Measurements from ENCODE around the gene MAPRE3. TPM values are rescaled to one million over a fixed set of nuclear protein-coding genes. Genes with fewer than 3 reads are reported as not detected.

The MAPRE3 gene
- polyA plus RNA-seq, 3 donors = 12.6 to 44.6 (median 23.8) TPM

DNA sequence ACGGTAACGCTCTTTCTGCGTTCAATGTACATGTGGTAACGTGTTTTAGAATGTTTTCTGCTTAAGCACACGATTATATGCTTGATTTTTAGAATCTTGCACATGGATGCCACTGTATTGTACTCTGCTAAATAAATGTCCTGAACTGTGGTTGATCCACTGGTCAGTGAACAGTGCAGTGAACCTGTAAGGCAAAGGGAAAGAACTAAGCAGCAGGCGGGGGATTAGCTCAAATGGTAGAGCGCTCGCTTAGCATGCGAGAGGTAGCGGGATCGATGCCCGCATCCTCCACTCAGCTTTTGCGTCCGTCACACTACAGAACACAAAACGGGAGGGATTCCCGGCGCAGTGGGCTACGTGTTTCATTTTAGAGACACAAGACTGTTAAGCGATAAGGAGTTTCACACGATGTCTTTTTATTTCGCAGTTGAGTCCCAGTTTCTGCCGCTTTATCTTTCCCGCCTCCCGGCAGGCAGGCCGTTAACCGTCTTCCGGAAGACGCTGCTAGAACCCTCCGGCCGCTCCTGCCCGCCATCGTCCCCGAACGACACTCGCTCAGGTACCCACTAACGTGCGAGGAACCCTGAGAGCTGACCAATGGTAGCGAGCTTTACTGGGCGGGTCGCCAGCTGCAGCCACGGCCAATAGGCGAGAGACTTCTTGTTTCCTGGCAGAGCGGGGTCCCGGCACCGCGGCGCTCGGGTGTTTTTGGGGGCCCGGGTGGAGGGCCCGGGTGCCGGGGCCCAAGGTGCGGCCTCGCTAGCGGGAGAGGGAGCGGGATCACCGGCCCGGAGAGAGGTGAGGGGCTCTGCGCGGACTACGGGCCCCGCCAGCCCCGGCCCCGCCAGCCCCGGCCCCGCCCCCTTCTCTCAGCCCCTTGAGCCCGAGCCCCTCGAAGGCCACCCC, 80.8 kb downstream of the MAPRE3 start, which contains the start of gene AGBL5:
Gene AGBL5 (plus strand): TSS at position 673 of the 906 bp plus-strand sequence. CDS start 1,291 bp downstream, outside the sequence.
- peak within 1 kb of the TSS; percentile 34 for H3K27ac ChIP-seq (ENCODE audit: low read depth, low read length)
- 0% methylated on average over 63 to 67 of the region's 67 CpGs for WGBS, 3 donors

DNA sequence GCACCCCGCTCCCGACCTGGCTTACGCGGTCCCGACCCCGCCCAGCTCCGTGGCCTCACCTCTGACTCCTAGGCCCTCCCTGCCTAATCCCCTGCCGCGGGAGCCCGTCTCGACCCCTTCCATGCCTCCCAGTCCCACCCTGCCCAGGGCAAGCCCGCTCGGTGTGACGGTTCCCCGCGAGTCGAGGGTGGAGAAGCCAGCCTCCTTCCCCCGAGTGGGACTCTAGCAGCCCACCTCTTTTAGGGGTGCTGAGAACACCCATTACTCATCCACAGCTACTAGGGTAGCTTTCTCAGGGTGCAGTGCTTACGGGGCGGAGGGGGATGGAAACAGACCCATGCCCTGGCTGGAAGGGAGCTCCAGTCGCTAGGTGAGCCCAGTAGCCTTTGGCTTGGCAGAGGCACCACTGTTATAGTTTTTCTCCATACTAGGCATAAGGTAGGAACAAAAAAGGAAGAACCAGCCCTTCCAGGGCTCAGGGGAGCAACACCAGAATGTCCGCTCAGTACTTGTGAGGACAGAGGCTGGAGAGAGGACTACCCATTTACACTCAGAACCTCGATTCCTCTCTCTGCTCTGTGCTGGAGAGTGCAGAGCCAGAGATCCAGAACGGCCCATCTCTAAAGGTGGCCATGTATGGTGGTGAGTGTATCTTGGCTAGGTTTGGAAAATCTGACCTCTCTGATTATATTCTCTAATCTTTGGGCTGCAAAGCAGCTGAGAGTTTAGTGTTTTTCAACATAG, 81.6 kb downstream of the MAPRE3 start:
- H3K27ac ChIP-seq (ENCODE audit: low read depth, low read length) = no peak overlapping the region
- WGBS, 3 donors = 3 to 6% (median 6%) methylated on average over 17 to 24 of the region's 24 CpGs

DNA sequence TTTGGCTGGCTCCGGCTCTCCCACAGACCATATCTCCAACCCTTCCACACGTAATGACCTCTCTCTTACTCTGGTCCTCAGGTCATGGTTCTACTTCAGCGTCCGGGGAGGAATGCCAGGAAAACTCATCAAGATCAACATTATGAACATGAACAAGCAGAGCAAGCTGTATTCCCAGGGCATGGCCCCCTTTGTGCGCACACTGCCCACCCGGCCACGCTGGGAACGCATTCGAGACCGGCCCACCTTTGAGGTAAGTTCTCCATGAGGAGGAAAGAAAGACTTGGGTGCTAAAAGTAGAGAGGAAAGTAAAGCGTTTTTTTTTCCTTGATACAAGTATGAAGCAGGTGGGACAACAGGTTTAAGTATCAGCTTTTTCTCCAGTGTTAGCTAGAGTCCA, 82.9 kb downstream of the MAPRE3 start:
- H3K27ac ChIP-seq (ENCODE audit: low read depth, low read length) = no peak overlapping the region
- 87 to 91% (median 88%) methylated on average over 11 of the region's 11 CpGs for WGBS, 3 donors

DNA sequence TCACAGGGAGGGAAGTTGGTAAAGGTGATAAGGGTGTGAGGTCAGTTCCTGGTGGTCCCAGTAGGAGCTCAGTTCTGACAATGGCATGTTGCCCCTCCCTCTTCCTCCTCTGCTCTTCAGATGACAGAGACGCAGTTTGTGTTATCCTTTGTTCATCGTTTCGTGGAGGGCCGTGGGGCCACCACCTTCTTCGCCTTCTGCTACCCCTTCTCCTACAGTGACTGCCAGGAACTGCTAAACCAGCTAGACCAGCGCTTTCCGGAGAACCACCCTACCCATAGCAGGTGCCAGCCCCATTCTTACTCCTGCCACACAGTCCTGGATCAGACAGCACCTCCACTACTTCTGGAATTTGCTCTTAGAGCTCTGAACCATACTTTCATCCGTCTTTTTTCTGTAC, 83.3 kb downstream of the MAPRE3 start:
- WGBS, 3 donors = 84 to 94% (median 91%) methylated on average over 8 of the region's 8 CpGs
- H3K27ac ChIP-seq (ENCODE audit: low read depth, low read length) = no peak overlapping the region

DNA sequence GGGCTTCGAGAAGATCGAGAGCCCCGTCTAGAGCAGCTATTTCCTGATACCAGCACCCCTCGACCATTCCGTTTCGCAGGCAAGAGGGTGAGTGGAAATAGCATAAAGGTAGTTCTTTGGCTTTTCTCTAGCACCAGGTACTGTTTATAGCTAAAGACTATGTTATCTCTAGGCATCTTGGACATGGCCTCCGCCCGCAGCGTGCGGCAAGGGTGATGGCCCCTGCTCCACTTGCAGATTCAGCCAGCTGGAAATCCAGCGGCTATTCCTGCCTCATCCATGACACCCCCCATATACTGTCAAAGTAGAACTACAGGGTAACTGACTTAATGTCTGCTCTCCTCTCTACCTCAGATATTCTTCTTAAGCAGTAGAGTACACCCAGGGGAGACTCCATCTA, 84.3 kb downstream of the MAPRE3 start:
- H3K27ac ChIP-seq (ENCODE audit: low read depth, low read length) = no peak overlapping the region
- 95% methylated on average over 11 of the region's 11 CpGs for WGBS, 3 donors

DNA sequence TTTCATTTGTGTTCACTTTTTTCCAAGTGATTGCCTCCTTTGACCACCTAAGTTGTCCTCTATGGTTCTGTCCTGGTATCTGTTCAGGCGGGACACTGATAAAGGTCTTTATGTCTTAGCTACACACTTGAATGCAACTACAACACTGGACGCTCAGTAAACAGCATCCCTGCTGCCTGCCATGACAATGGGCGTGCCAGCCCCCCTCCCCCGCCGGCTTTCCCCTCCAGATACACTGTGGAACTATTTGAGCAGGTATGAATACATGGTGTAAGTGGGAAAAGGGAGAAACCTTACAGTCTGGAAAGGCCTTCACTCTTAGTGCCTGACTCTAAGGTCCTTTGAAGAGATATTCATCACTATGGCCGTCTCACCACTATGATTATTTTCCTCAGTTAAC, 86.7 kb downstream of the MAPRE3 start:
- WGBS, 3 donors = 91 to 95% (median 95%) methylated on average over 6 of the region's 6 CpGs
- no peak overlapping the region for H3K27ac ChIP-seq (ENCODE audit: low read depth, low read length)

DNA sequence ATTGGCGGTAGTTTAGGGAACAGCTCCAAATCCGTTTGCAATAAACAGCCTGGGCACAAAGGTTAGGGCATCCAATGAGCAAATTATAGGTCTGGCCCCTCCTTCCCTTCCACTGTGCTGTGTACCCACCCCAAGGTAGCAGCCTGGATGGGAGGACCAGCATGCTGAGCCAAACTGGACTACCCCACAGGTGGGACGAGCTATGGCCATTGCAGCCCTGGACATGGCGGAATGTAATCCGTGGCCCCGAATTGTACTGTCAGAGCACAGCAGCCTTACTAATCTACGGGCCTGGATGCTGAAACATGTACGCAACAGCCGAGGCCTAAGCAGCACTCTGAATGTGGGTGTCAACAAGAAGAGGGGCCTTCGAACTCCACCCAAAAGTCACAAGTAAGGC, 87.8 kb downstream of the MAPRE3 start:
- no peak overlapping the region for H3K27ac ChIP-seq (ENCODE audit: low read depth, low read length)
- 94 to 95% (median 94%) methylated on average over 10 of the region's 10 CpGs for WGBS, 3 donors

DNA sequence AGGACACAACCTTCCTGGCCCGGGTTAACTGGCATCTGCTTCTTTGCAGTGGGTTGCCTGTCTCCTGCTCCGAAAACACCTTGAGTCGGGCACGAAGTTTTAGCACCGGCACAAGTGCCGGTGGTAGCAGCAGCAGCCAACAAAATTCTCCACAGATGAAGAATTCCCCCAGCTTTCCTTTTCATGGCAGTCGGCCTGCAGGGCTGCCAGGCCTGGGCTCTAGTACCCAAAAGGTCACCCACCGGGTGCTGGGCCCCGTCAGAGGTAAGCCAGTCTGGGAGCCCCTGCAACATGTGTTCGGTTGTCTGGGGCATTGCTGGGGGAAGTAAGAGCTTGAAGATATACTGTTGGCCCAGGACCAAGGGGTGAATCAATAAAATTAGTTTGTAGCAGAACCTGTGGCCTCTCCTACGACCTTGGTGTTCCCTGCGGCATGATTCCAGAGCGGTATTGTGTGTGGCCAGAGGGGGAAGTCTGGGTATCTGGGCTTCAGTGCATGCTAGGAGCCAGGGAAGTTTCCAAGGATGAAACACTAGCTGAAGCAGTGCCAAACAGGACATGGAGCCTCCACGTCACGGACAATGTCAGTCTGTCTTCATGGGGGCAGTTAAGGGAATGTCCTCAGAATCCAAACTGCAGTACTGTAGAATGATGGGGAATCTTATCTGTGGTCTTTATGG, 88.8 kb downstream of the MAPRE3 start:
- 37 to 81% (median 72%) methylated on average over 15 of the region's 15 CpGs for WGBS, 3 donors
- no peak overlapping the region for H3K27ac ChIP-seq (ENCODE audit: low read depth, low read length)

DNA sequence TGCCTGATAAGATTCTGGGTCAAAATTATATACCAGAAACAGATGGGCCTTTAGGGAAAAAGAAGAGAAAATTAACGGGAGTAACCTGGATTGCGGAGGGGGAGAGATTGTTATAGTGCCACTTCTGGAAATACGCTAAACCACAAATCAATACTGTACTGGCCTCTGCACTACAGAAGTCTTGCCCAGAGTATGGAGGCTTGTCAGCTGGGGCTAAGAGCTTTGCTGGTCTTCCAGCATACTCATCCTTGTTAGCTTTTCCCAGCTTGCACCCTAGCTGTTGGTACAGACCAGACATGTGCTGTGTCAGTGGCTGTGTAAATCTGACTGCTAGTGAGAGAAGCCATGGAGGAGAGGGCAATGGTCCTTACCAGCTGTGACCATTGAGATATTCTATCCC, 89.9 kb downstream of the MAPRE3 start:
- WGBS, 3 donors = 80 to 91% (median 90%) methylated on average over 3 of the region's 3 CpGs
- no peak overlapping the region for H3K27ac ChIP-seq (ENCODE audit: low read depth, low read length)

DNA sequence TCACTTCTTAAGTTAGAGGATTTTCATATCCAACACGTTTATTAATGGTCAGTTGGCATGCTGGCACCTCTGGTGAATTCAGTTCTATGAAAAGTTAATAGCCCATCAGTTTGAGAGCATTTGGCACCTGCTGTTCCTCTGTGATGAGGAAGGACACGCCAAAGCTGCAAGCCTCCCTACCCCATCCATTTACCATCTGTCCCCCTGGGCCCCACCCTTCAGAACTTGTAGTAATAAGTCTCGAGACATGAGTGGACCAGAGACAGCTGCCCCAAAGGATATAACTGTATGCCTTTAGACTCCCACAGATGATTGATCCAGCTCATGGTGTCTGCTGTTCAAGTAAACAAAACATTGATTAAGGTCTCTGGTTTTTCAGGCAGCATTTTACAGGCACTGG, 94.7 kb downstream of the MAPRE3 start:
- H3K27ac ChIP-seq (ENCODE audit: low read depth, low read length) = no peak overlapping the region
- WGBS, 3 donors = 84 to 87% (median 85%) methylated on average over 3 of the region's 3 CpGs

DNA sequence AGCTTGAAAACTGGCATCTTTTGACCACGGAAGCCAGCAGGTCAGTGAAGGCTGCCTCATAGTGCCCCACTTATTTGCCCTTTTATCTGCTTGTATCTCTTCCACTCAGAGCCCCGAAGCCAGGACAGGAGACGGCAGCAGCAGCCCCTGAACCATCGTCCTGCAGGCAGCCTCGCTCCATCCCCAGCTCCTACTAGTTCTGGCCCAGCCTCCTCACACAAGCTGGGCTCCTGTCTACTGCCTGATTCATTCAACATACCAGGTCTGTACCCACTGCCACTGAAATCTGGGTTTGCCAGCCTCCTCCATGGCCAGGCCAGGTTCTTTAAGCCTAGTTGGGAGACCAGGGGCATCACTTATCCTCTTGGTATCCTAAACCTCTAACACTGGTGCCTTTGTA, 96.9 kb downstream of the MAPRE3 start:
- no peak overlapping the region for H3K27ac ChIP-seq (ENCODE audit: low read depth, low read length)
- 93 to 96% (median 93%) methylated on average over 5 of the region's 5 CpGs for WGBS, 3 donors

DNA sequence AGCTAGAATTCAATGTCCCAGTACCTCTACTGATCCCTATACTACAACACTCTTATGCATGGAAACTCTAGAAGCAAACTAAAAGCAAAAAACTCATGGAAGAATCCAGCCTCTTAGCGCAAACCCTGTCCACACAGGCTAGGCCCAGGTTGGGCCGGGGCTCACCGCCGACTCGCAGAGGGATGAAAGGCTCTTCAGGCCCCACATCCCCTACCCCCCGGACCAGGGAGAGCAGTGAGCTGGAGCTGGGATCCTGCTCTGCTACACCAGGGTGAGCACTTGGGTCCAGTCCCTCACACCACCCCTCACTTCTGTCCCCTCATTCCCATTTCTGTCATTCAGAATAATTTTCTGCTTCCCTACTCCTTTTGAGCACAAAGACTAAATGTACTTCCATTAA, 99.0 kb downstream of the MAPRE3 start:
- no peak overlapping the region for H3K27ac ChIP-seq (ENCODE audit: low read depth, low read length)
- 91 to 97% (median 92%) methylated on average over 6 of the region's 6 CpGs for WGBS, 3 donors

DNA sequence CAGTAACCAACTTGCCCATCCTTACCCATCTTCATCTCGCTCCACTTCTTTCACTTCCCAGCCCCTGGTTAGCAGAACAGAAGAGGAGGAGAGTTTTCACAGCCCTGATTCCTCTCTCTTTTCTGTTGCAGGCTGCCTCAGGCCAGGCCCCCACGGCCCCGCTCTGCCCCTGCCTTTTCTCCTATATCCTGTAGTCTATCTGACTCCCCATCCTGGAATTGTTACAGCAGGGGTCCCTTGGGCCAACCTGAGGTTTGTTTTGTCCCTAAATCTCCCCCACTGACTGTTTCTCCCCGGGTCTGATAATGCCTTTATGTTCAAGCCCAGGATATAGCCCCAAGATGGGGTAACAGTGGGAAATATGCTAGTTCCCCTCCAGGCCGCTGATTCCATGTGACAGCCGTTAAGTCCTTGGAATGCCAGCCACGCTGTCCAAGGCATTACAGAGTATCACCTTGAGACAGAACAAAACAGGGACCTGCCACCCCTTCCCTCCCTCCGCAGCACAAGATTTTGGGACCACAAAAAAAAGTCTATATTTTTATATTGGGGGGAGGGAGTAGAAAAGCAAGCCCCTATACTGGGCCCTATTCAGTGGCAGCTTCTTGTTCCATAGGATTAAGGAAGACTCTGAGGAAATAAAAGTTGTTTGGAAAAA, 99.7 kb downstream of the MAPRE3 start:
- H3K27ac ChIP-seq (ENCODE audit: low read depth, low read length) = no peak overlapping the region
- 70 to 79% (median 78%) methylated on average over 8 of the region's 8 CpGs for WGBS, 3 donors

DNA sequence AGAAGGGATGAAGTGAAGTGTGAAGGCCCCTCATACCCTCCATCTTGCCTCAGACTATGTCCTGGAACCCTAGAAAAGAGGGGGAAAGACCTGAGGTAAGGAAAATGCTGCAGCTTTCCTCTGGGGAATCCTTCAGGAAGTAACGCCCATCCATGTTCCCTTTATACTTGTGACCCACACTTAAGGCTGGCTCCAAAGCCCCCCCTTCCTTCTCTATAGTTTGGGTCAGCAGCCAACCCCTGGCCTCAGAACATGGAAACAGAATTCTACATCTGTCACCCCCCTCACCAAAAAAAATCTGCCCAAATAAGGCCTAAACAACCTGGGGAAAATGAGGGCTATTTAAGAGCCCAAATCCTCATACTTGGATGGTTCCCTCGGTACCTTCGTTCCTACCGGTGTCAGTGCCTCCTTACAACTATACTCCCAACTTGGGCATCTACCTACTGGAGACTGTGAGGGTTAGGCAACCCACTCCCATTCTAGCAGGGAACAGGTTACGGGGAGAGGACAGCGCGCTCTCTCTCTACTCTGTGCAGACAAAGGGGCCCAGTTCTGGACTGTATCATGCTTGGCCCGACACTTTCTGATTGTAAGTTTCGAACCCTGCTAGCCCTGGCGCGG, 100.3 kb downstream of the MAPRE3 start:
- H3K27ac ChIP-seq (ENCODE audit: low read depth, low read length) = peak overlapping the region; percentile 23
- WGBS, 3 donors = 2 to 3% (median 3%) methylated on average over 11 of the region's 11 CpGs

DNA sequence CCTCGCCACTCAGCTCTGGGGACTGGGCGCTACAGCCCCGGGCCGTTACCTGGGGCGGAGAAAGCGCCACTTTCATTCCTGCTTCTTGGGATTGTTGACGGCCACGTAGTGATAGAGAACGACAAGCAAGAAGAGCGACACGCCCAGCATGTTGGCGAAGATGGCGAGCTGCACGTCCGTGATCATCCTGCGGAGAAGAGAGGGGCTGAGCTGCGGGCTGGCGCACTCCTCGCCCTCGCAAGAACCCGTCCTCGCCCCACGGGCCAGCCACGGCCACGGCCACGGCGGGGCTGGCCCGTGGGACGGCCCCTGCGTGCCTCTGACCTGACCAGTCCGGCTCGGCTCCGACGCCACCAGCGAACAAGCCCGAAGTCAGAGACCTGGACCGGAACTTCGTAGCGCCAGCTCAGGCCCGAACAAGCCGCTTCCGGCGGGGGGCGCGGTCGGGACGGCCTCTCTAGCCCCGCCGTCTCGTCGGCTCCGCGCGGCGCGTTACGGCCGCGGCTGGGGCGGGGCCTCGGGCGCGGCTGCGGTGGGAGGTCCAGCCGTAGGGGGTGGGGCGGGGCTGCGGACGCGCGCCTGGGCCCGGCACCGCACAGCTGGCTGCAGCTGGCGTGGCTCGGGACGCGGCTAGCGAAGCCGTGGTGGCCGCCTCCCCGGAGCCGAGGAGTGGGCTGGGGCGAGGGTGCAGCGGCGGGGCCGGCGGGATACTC, 101.0 kb downstream of the MAPRE3 start, which contains the start of gene OST4:
Gene OST4 (minus strand): TSS at position 378 of the 713 bp plus-strand sequence.
- peak within 1 kb of the TSS; percentile 23 for H3K27ac ChIP-seq (ENCODE audit: low read depth, low read length)
- 0 to 1% (median 0%) methylated on average over 59 to 86 of the region's 86 CpGs for WGBS, 3 donors

DNA sequence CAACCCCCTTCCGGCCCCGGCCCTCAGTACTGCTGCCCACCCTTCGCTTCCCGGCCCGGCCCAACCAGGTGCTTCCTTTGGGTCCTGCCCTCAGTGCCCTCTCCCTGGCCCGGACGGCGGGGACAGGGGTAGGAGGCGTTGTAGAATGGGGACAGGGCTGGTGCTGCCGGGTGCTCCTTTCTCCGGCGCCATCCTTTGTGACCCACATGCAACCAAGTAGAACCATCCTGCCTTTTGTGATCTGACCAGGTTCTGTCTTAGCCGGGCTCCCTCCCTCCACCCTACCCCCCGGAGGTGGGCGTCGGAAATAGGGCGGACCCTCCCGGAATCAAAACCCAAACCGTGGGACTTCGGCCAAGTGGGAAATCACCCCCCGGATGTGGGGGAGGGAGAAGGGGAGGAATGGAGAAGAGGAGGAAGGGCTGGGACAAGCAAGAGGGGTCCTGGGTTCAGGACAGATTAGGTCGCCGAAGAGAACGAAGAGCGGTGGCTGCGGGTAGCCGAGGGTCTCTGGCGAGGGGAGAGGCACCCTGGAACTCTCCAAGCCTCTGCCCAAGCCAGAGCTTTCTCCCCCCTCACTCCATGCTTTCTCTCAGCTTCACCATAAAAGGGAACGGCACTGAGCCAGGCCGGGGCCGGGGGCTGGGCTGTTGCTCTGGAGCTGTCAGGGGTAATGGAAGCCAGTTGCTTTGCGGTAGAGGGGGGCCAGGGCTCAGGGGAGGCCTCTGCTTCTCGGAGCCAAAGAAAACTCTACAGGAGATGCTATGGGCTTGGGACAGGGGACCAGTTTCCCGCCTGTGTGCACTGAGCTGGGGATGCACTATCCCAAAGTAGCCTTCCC, 101.8 kb downstream of the MAPRE3 start:
- 3 to 10% (median 4%) methylated on average over 24 to 34 of the region's 34 CpGs for WGBS, 3 donors
- no peak overlapping the region for H3K27ac ChIP-seq (ENCODE audit: low read depth, low read length)

DNA sequence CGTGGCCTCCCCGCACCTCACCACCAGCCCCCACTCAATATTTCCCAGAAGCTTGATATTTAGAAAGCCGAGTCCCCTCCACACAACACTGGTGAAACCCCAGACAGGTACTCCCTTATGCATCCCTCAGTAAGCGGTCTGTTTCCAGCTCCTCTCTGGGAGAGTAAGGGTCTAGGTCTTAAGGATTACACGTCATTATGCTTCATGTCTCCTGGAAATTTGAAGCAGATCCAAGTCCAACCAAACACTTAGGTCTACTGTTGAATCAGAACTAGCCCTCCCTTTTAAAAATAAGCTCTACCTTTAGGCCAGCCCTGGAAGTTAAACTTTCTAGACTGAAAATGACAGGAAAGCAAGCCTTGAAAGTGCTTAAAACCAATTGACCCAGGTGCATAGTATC, 102.5 kb downstream of the MAPRE3 start:
- 72 to 82% (median 77%) methylated on average over 5 of the region's 5 CpGs for WGBS, 3 donors
- H3K27ac ChIP-seq (ENCODE audit: low read depth, low read length) = no peak overlapping the region
